HUES6 (cell line): ENCODE results near the gene KRTAP5-3.

Experiments used
- H3K27ac ChIP-seq: 2 replicates; pipeline ENCODE4 v1.7.0; 2013; ENCODE audit warnings: low read depth, mild to moderate bottlenecking, low read length, inconsistent platforms
- H3K27me3 ChIP-seq: 2 replicates; pipeline ENCODE4 v1.6.1; 2013; ENCODE audit warnings: low read length; ENCODE audit not compliant: control insufficient read depth, insufficient read depth
- H3K36me3 ChIP-seq: 2 replicates; pipeline ENCODE4 v1.6.1; 2013; ENCODE audit warnings: low read length; ENCODE audit not compliant: control insufficient read depth, insufficient read depth
- H3K4me1 ChIP-seq: 2 replicates; pipeline ENCODE4 v1.6.1; 2013; ENCODE audit warnings: low read length; ENCODE audit not compliant: control insufficient read depth, insufficient read depth
- H3K4me3 ChIP-seq: 2 replicates; pipeline ENCODE4 v1.5.1; 2013; ENCODE audit warnings: low read depth, low read length
- H3K9ac ChIP-seq: one replicate; pipeline ENCODE4 v1.6.1; 2013; ENCODE audit warnings: mild to moderate bottlenecking, low read length
- H3K9me3 ChIP-seq: 2 replicates; pipeline ENCODE4 v1.6.1; 2013; ENCODE audit warnings: low read depth, low read length; ENCODE audit not compliant: control insufficient read depth, insufficient read depth

The KRTAP5-3 gene

GRCh38 chr11:1562469-1563148 lies 45.7 kb downstream of the KRTAP5-3 start:
- Histone ChIP-seq H3K9ac (no peak overlapping the region), H3K4me3 (no peak overlapping the region), H3K9me3 (no peaks in the 10 kb centered on the region), H3K27ac (no peak overlapping the region), H3K36me3 (peaks cover 4% of the 10 kb centered on the region; the same call in 1 of the 2 replicates), H3K4me1 (peaks cover 39% of the 10 kb centered on the region), H3K27me3 (peaks cover 41% of the 10 kb centered on the region)

GRCh38 chr11:1561955-1562354 lies 46.3 kb downstream of the KRTAP5-3 start:
- H3K27ac ChIP-seq: no peak overlapping the region
- no peak overlapping the region for H3K4me3 ChIP-seq
- H3K36me3 ChIP-seq: peaks cover 8% of the 10 kb centered on the region; the same call in 1 of the 2 replicates
- H3K9ac ChIP-seq: no peak overlapping the region
- H3K27me3 ChIP-seq: peaks cover 47% of the 10 kb centered on the region
- no peaks in the 10 kb centered on the region for H3K9me3 ChIP-seq
- peaks cover 34% of the 10 kb centered on the region for H3K4me1 ChIP-seq

- peaks cover 8% of the 10 kb centered on the region; the same call in 1 of the 2 replicates for H3K36me3 ChIP-seq
- H3K27me3 ChIP-seq: peaks cover 54% of the 10 kb centered on the region
- H3K27ac ChIP-seq: no peak overlapping the region
Observed at GRCh38 chr11:1561266-1561665, 47.0 kb downstream of the KRTAP5-3 start.

GRCh38 chr11:1560649-1561251 lies 47.5 kb downstream of the KRTAP5-3 start:
- Histone ChIP-seq H3K27ac (no peak overlapping the region), H3K4me1 (peaks cover 35% of the 10 kb centered on the region), H3K27me3 (peaks cover 57% of the 10 kb centered on the region), H3K36me3 (peaks cover 8% of the 10 kb centered on the region; the same call in 1 of the 2 replicates), H3K4me3 (no peak overlapping the region), H3K9ac (no peak overlapping the region), H3K9me3 (no peaks in the 10 kb centered on the region)

More at GRCh38 chr11:1561266-1561665, 47.0 kb downstream of the KRTAP5-3 start:
- no peaks in the 10 kb centered on the region for H3K9me3 ChIP-seq
- H3K9ac ChIP-seq: no peak overlapping the region
- H3K4me3 ChIP-seq: no peak overlapping the region
- peaks cover 34% of the 10 kb centered on the region for H3K4me1 ChIP-seq

- peaks cover 58% of the 10 kb centered on the region for H3K27me3 ChIP-seq
- H3K9me3 ChIP-seq: no peaks in the 10 kb centered on the region
Observed at GRCh38 chr11:1560002-1560648, 48.1 kb downstream of the KRTAP5-3 start.

GRCh38 chr11:1559111-1559951 lies 48.9 kb downstream of the KRTAP5-3 start:
- Histone ChIP-seq H3K27ac (no peak overlapping the region), H3K9me3 (no peaks in the 10 kb centered on the region), H3K4me1 (peaks cover 41% of the 10 kb centered on the region), H3K36me3 (peaks cover 8% of the 10 kb centered on the region; the same call in 1 of the 2 replicates), H3K4me3 (0 out of 2 replicates have a peak overlapping the region, but pooled peaks have one; percentile 9), H3K27me3 (peaks cover 64% of the 10 kb centered on the region), H3K9ac (peak overlapping the region; percentile 27)

More at GRCh38 chr11:1560002-1560648, 48.1 kb downstream of the KRTAP5-3 start:
- no peak overlapping the region for H3K9ac ChIP-seq
- peaks cover 41% of the 10 kb centered on the region for H3K4me1 ChIP-seq
- H3K4me3 ChIP-seq: no peak overlapping the region
- H3K36me3 ChIP-seq: peaks cover 8% of the 10 kb centered on the region; the same call in 1 of the 2 replicates
- H3K27ac ChIP-seq: no peak overlapping the region

- H3K4me1 ChIP-seq: peaks cover 41% of the 10 kb centered on the region
- H3K9ac ChIP-seq: peak overlapping the region; percentile 27
- no peak overlapping the region for H3K27ac ChIP-seq
- peaks cover 8% of the 10 kb centered on the region; the same call in 1 of the 2 replicates for H3K36me3 ChIP-seq
- no peaks in the 10 kb centered on the region for H3K9me3 ChIP-seq
- peaks cover 70% of the 10 kb centered on the region for H3K27me3 ChIP-seq
- 0 out of 2 replicates have a peak overlapping the region, but pooled peaks have one; percentile 9 for H3K4me3 ChIP-seq
Observed at GRCh38 chr11:1558775-1559110, 49.5 kb downstream of the KRTAP5-3 start.

GRCh38 chr11:1557904-1558774 lies 50.1 kb downstream of the KRTAP5-3 start:
- no peaks in the 10 kb centered on the region for H3K9me3 ChIP-seq
- 0 out of 2 replicates have a peak overlapping the region, but pooled peaks have one; percentile 9 for H3K4me3 ChIP-seq
- H3K4me1 ChIP-seq: peaks cover 41% of the 10 kb centered on the region
- no peak overlapping the region for H3K9ac ChIP-seq
- H3K36me3 ChIP-seq: peaks cover 8% of the 10 kb centered on the region; the same call in 1 of the 2 replicates
- H3K27ac ChIP-seq: no peak overlapping the region
- peaks cover 76% of the 10 kb centered on the region for H3K27me3 ChIP-seq
